ENCODE data around the gene CEP85. TPM values are rescaled to one million over a fixed set of nuclear protein-coding genes. Genes with fewer than 3 reads are reported as not detected.

The CEP85 gene
- total RNA-seq, 4 donors from 2014 or later: 8.6 to 73.8 (median 13.6) TPM

GRCh38 chr1:26323382-26323781 lies 89.4 kb downstream of the CEP85 start:
- TF ChIP-seq CTCF (IDR thresholded peaks at IDR 0.05) (no peak), POLR2A (IDR thresholded peaks at IDR 0.05) (no peak), EP300 (IDR thresholded peaks at IDR 0.05; ENCODE audit: low read depth) (no peak), POLR2AphosphoS5 (IDR thresholded peaks at IDR 0.05) (no peak)
- peaks cover 4 to 11% (median 6%) of the 10 kb centered on the region in 4 donors for H3K4me1 ChIP-seq
- no peaks in the 10 kb centered on the region for H3K9me3 ChIP-seq
- DNase-seq: no peak
- intact Hi-C loops (cut with DNase I; ENCODE audit: low total_unique reads): no loop called here
- WGBS, 2 donors (ENCODE audit: low coverage in 1 of 2): 89 to 97% methylated on average over 2 of the region's 2 CpGs
- H3K27ac ChIP-seq: no peak overlapping the region
- in situ Hi-C loops (cut with MboI; ENCODE audit: low pct_ligation_motif_present in 1 of 4, low pct_unique_long_range_greater_than_20kb in 1 of 4, low sequenced_read_pairs in 3 of 4): loop anchor here in 3 of 4 donors (5.0 to 10.0 kb wide), 2 partner anchors 46 to 49 kb away; no protein-coding TSS in a partner anchor
- no peaks in the 10 kb centered on the region for H3K36me3 ChIP-seq
- H3K4me3 ChIP-seq: no peak overlapping the region
- no peaks in the 10 kb centered on the region for H3K27me3 ChIP-seq

GRCh38 chr1:26324550-26324949 lies 90.5 kb downstream of the CEP85 start:
- Histone ChIP-seq H3K36me3 (no peaks in the 10 kb centered on the region), H3K4me1 (peaks cover 4 to 11% (median 6%) of the 10 kb centered on the region in 4 donors), H3K9me3 (no peaks in the 10 kb centered on the region), H3K4me3 (no peak overlapping the region), H3K27ac (no peak overlapping the region), H3K27me3 (no peaks in the 10 kb centered on the region)
- intact Hi-C loops (cut with DNase I; ENCODE audit: low total_unique reads) (no loop called here), in situ Hi-C loops (cut with MboI; ENCODE audit: low pct_ligation_motif_present in 1 of 4, low pct_unique_long_range_greater_than_20kb in 1 of 4, low sequenced_read_pairs in 3 of 4) (loop anchor here in 3 of 4 donors (5.0 to 10.0 kb wide), 2 partner anchors 47 to 50 kb away; no protein-coding TSS in a partner anchor)
- 74 to 80% methylated on average over 2 to 3 of the region's 3 CpGs for WGBS, 2 donors (ENCODE audit: low coverage in 1 of 2)
- DNase-seq: no peak
- TF ChIP-seq POLR2AphosphoS5 (IDR thresholded peaks at IDR 0.05): no peak
- TF ChIP-seq CTCF (IDR thresholded peaks at IDR 0.05): no peak
- TF ChIP-seq EP300 (IDR thresholded peaks at IDR 0.05; ENCODE audit: low read depth): no peak

DNA sequence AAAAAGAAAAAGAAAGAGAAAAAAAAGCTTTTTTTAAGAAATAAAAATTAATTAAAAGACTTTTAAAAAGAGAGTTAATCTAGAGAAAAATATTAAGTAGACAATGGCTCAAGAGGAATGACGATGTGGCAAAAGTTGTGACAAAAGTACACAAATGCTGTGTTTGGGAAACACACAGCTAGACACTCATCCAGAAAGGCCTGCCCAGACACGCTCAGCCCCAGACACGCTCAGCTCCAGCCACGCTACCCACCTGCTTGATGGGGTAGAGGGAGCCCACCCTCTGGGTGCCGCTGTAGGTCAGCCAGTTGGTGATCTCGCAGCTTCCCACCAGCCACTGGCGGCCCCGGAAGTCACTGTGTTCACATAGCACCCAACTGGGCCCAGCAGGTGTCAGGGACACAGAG lies 94.0 kb downstream of the CEP85 start:
- Histone ChIP-seq H3K4me1 (no peaks in the 10 kb centered on the region), H3K4me3 (no peak overlapping the region), H3K27ac (no peak overlapping the region), H3K36me3 (no peaks in the 10 kb centered on the region), H3K9me3 (no peaks in the 10 kb centered on the region), H3K27me3 (peaks cover 17% of the 10 kb centered on the region)
- WGBS, 2 donors (ENCODE audit: low coverage in 1 of 2): 63 to 84% methylated on average over 1 to 8 of the region's 8 CpGs
- intact Hi-C loops (cut with DNase I; ENCODE audit: low total_unique reads) (no loop called here), in situ Hi-C loops (cut with MboI; ENCODE audit: low pct_ligation_motif_present in 1 of 4, low pct_unique_long_range_greater_than_20kb in 1 of 4, low sequenced_read_pairs in 3 of 4) (loop anchor here in 3 of 4 donors (5.0 to 10.0 kb wide), 2 partner anchors 53 to 56 kb away; no protein-coding TSS in a partner anchor)
- DNase-seq: no peak
- TF ChIP-seq EP300 (IDR thresholded peaks at IDR 0.05; ENCODE audit: low read depth) (no peak), POLR2AphosphoS5 (IDR thresholded peaks at IDR 0.05) (no peak), CTCF (IDR thresholded peaks at IDR 0.05) (no peak), POLR2A (IDR thresholded peaks at IDR 0.05) (no peak)

Other genes starting within 250 kb of the CEP85 start
- 10 to 100 TPM; 23.1 to 60.1 (median 38.8) TPM for gene PAFAH2, start 236.1 kb upstream of the CEP85 start, total RNA-seq
- gene EXTL1, start 212.4 kb upstream of the CEP85 start, total RNA-seq: under 1 TPM in 2 of 4 donors, not detected in 2; 0.16 to 0.41 TPM
- under 1 TPM in 1 of 4 donors, not detected in 3; 0.14 TPM for gene SLC30A2, start 188.1 kb upstream of the CEP85 start, total RNA-seq
- 1 to 10 TPM in 1 of 4 donors, under 1 TPM in 1, not detected in 2; 0.32 to 1.8 TPM for gene TRIM63, start 166.6 kb upstream of the CEP85 start, total RNA-seq
- gene PDIK1L, start 122.4 kb upstream of the CEP85 start, total RNA-seq: 10 to 100 TPM in 2 of 4 donors, 1 to 10 TPM in 2; 4.0 to 15.6 (median 9.8) TPM
- gene FAM110D, start 75.1 kb upstream of the CEP85 start, total RNA-seq: 1 to 10 TPM in 3 of 4 donors, under 1 TPM in 1; 0.82 to 9.4 (median 2.9) TPM
- not detected for gene C1orf232, start 65.2 kb upstream of the CEP85 start, total RNA-seq
- 10 to 100 TPM in 3 of 4 donors, not detected in 1; 18.7 to 27.2 (median 26.9) TPM for gene ZNF593, start 64.3 kb upstream of the CEP85 start, total RNA-seq
- not detected for gene ZNF593OS, start 62.4 kb upstream of the CEP85 start, total RNA-seq
- gene CNKSR1, start 56.7 kb upstream of the CEP85 start, total RNA-seq: 100 to 1,000 TPM in 1 of 4 donors, 10 to 100 TPM in 3; 53.5 to 187 (median 74.4) TPM
- gene CATSPER4, start 43.6 kb upstream of the CEP85 start, total RNA-seq: not detected
- 100 to 1,000 TPM; 134 to 314 (median 215) TPM for gene SH3BGRL3, start 45.9 kb downstream of the CEP85 start, total RNA-seq
- 10 to 100 TPM in 2 of 4 donors, 1 to 10 TPM in 2; 4.9 to 17.9 (median 12.0) TPM for gene UBXN11, start 72.4 kb downstream of the CEP85 start, total RNA-seq
- gene CD52, start 83.8 kb downstream of the CEP85 start, total RNA-seq: 10 to 100 TPM in 2 of 4 donors, 1 to 10 TPM in 1, not detected in 1; 5.3 to 56.1 (median 21.1) TPM
- 10 to 100 TPM in 3 of 4 donors, 1 to 10 TPM in 1; 2.8 to 41.9 (median 22.3) TPM for gene CRYBG2, start 119.9 kb downstream of the CEP85 start, total RNA-seq
- gene ZNF683, start 138.6 kb downstream of the CEP85 start, total RNA-seq: not detected
- gene LIN28A, start 176.6 kb downstream of the CEP85 start, total RNA-seq: not detected
- 100 to 1,000 TPM in 3 of 4 donors, 10 to 100 TPM in 1; 83.4 to 204 (median 131) TPM for gene DHDDS, start 198.1 kb downstream of the CEP85 start, total RNA-seq
- gene HMGN2, start 238.2 kb downstream of the CEP85 start, total RNA-seq: 100 to 1,000 TPM in 3 of 4 donors, 10 to 100 TPM in 1; 58.7 to 194 (median 165) TPM